Measurements from ENCODE around the gene RALGAPA2. TPM values are rescaled to one million over a fixed set of nuclear protein-coding genes. Genes with fewer than 3 reads are reported as not detected.

RALGAPA2 gene
- polyA plus RNA-seq, 1 experiment = 2.2 TPM

GRCh38 chr20:20597966-20598365 is 114.5 kb downstream of the RALGAPA2 start:
- Histone ChIP-seq H3K4me3 (ENCODE audit: low read depth, low read length) (no peak overlapping the region), H3K9me3 (ENCODE audit: control insufficient read depth, insufficient read depth, low read length) (no peaks in the 10 kb centered on the region), H3K27me3 (ENCODE audit: control insufficient read depth, insufficient read depth, low read length) (no peaks in the 10 kb centered on the region), H3K27ac (ENCODE audit: low read depth, low read length) (no peak overlapping the region)
- TF ChIP-seq, protein P1, sequence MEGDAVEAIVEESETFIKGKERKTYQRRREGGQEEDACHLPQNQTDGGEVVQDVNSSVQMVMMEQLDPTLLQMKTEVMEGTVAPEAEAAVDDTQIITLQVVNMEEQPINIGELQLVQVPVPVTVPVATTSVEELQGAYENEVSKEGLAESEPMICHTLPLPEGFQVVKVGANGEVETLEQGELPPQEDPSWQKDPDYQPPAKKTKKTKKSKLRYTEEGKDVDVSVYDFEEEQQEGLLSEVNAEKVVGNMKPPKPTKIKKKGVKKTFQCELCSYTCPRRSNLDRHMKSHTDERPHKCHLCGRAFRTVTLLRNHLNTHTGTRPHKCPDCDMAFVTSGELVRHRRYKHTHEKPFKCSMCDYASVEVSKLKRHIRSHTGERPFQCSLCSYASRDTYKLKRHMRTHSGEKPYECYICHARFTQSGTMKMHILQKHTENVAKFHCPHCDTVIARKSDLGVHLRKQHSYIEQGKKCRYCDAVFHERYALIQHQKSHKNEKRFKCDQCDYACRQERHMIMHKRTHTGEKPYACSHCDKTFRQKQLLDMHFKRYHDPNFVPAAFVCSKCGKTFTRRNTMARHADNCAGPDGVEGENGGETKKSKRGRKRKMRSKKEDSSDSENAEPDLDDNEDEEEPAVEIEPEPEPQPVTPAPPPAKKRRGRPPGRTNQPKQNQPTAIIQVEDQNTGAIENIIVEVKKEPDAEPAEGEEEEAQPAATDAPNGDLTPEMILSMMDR (IDR thresholded peaks at IDR 0.05; ENCODE audit: low read depth, low read length) = no peak
- CTCF ChIA-PET = no interaction called here
- no peak for DNase-seq (ENCODE audit: low read depth, low spot score)
- POLR2A ChIA-PET = no interaction called here

- TF ChIP-seq, protein P1 (IDR thresholded peaks at IDR 0.05; ENCODE audit: low read depth, low read length) = peak; percentile 42
- ChIA-PET CTCF (interaction anchor here (0.6 to 5.1 kb wide), 56 partner anchors 10 to 584 kb away, joined by 3 to 77 read pairs (median 4); partner anchors contain the start of genes CFAP61, CRNKL1 and NAA20), POLR2A (interaction anchor here (0.9 to 1.2 kb wide), 3 partner anchors 25 to 135 kb away, joined by 3 read pairs; partner anchors contain the start of gene RALGAPA2)
- no peak for DNase-seq (ENCODE audit: low read depth, low spot score)
- Histone ChIP-seq H3K4me3 (ENCODE audit: low read depth, low read length) (no peak overlapping the region), H3K27ac (ENCODE audit: low read depth, low read length) (no peak overlapping the region), H3K27me3 (ENCODE audit: control insufficient read depth, insufficient read depth, low read length) (no peaks in the 10 kb centered on the region), H3K9me3 (ENCODE audit: control insufficient read depth, insufficient read depth, low read length) (no peaks in the 10 kb centered on the region)
Measured at GRCh38 chr20:20594171-20594530, 118.3 kb downstream of the RALGAPA2 start.

- TF ChIP-seq, protein P1 (IDR thresholded peaks at IDR 0.05; ENCODE audit: low read depth, low read length) = peak; percentile 71
- H3K27ac ChIP-seq (ENCODE audit: low read depth, low read length) = no peak overlapping the region
- ChIA-PET POLR2A (interaction anchor here (0.9 to 1.2 kb wide), 3 partner anchors 25 to 134 kb away, joined by 3 read pairs; partner anchors contain the start of gene RALGAPA2), CTCF (interaction anchor here (0.7 to 5.1 kb wide), 61 partner anchors 10 to 907 kb away, joined by 3 to 77 read pairs (median 4); partner anchors contain the start of genes CFAP61, CRNKL1 and NAA20)
- H3K4me3 ChIP-seq (ENCODE audit: low read depth, low read length) = no peak overlapping the region
- no peaks in the 10 kb centered on the region for H3K27me3 ChIP-seq (ENCODE audit: control insufficient read depth, insufficient read depth, low read length)
- peak; percentile 36 for DNase-seq (ENCODE audit: low read depth, low spot score)
- H3K9me3 ChIP-seq (ENCODE audit: control insufficient read depth, insufficient read depth, low read length) = no peaks in the 10 kb centered on the region
Measured at GRCh38 chr20:20593447-20594170, 118.8 kb downstream of the RALGAPA2 start.

- H3K27me3 ChIP-seq (ENCODE audit: control insufficient read depth, insufficient read depth, low read length) = no peaks in the 10 kb centered on the region
- ChIA-PET POLR2A (no interaction called here), CTCF (interaction anchor here (8.5 kb wide), 1 partner anchor 10 kb away, joined by 68 read pairs; no protein-coding TSS in a partner anchor)
- H3K27ac ChIP-seq (ENCODE audit: low read depth, low read length) = no peak overlapping the region
- no peak for DNase-seq (ENCODE audit: low read depth, low spot score)
- H3K9me3 ChIP-seq (ENCODE audit: control insufficient read depth, insufficient read depth, low read length) = no peaks in the 10 kb centered on the region
- H3K4me3 ChIP-seq (ENCODE audit: low read depth, low read length) = no peak overlapping the region
- TF ChIP-seq, protein P1 (IDR thresholded peaks at IDR 0.05; ENCODE audit: low read depth, low read length) = no peak
Measured at GRCh38 chr20:20585146-20585545, 127.3 kb downstream of the RALGAPA2 start.

- CTCF ChIA-PET = interaction anchor here (8.5 kb wide), 1 partner anchor 12 kb away, joined by 68 read pairs; no protein-coding TSS in a partner anchor
- DNase-seq (ENCODE audit: low read depth, low spot score) = no peak
- H3K27ac ChIP-seq (ENCODE audit: low read depth, low read length) = no peak overlapping the region
- no peaks in the 10 kb centered on the region for H3K27me3 ChIP-seq (ENCODE audit: control insufficient read depth, insufficient read depth, low read length)
- no peak overlapping the region for H3K4me3 ChIP-seq (ENCODE audit: low read depth, low read length)
- TF ChIP-seq, protein P1 (IDR thresholded peaks at IDR 0.05; ENCODE audit: low read depth, low read length) = no peak
- H3K9me3 ChIP-seq (ENCODE audit: control insufficient read depth, insufficient read depth, low read length) = no peaks in the 10 kb centered on the region
- POLR2A ChIA-PET = no interaction called here
Measured at GRCh38 chr20:20582734-20583133, 129.7 kb downstream of the RALGAPA2 start.
